ENCODE results near the gene BRME1.
A peak's percentile ranks its signal among the peaks of the same experiment; 100 is the strongest.

BRME1 gene

GRCh38 chr19:13905634-13906520, at the start of gene BRME1, which contains the start of gene CC2D1A:
BRME1 (minus strand) TSS chr19:13906117; CDS start chr19:13904892, 1,225 bp downstream.
CC2D1A (plus strand) TSS chr19:13906201; CDS start chr19:13906442, 241 bp downstream.
- Histone ChIP-seq H3K36me3 (ENCODE audit: control insufficient read depth in 2 of 2, insufficient read depth in 2 of 2, low read length in 2 of 2) (peaks cover 0 to 2% of the 10 kb centered on the region in 2 donors), H3K9ac (ENCODE audit: low read length in 2 of 2) (peak within 1 kb of the TSS; percentile 70 to 82), H3K9me3 (ENCODE audit: control insufficient read depth in 2 of 2, low read length in 2 of 2) (no peaks in the 10 kb centered on the region), H3K27ac (ENCODE audit: low read length) (no peak within 1 kb of the TSS), H3K4me3 (ENCODE audit: low read length in 2 of 2) (peak within 1 kb of the TSS; percentile 57 to 81), H3K27me3 (ENCODE audit: control insufficient read depth in 1 of 2, insufficient read depth in 2 of 2, low read length in 2 of 2) (no peaks in the 10 kb centered on the region), H3K4me1 (ENCODE audit: control insufficient read depth, insufficient read depth, low read length) (peaks cover 16% of the 10 kb centered on the region)

- Histone ChIP-seq H3K4me1 (ENCODE audit: control insufficient read depth, insufficient read depth, low read length) (peaks cover 15% of the 10 kb centered on the region), H3K36me3 (ENCODE audit: control insufficient read depth in 2 of 2, insufficient read depth in 2 of 2, low read length in 2 of 2) (peaks cover 25 to 27% of the 10 kb centered on the region in 2 donors), H3K4me3 (ENCODE audit: low read length in 2 of 2) (peak overlapping the region in 1 of 2 donors; percentile 8), H3K9me3 (ENCODE audit: control insufficient read depth in 2 of 2, low read length in 2 of 2) (no peaks in the 10 kb centered on the region), H3K27ac (ENCODE audit: low read length) (no peak overlapping the region), H3K27me3 (ENCODE audit: control insufficient read depth in 1 of 2, insufficient read depth in 2 of 2, low read length in 2 of 2) (no peaks in the 10 kb centered on the region), H3K9ac (ENCODE audit: low read length in 2 of 2) (peak overlapping the region in 1 of 2 donors; percentile 33)
Measured at GRCh38 chr19:13954185-13954584, 48.3 kb upstream of the BRME1 start.

GRCh38 chr19:13952931-13953531, 47.1 kb upstream of the BRME1 start:
- Histone ChIP-seq H3K9ac (ENCODE audit: low read length in 2 of 2) (peak overlapping the region; percentile 48 to 71), H3K9me3 (ENCODE audit: control insufficient read depth in 2 of 2, low read length in 2 of 2) (no peaks in the 10 kb centered on the region), H3K36me3 (ENCODE audit: control insufficient read depth in 2 of 2, insufficient read depth in 2 of 2, low read length in 2 of 2) (peaks cover 20 to 24% of the 10 kb centered on the region in 2 donors), H3K4me1 (ENCODE audit: control insufficient read depth, insufficient read depth, low read length) (peaks cover 15% of the 10 kb centered on the region), H3K27ac (ENCODE audit: low read length) (peak overlapping the region; percentile 2), H3K27me3 (ENCODE audit: control insufficient read depth in 1 of 2, insufficient read depth in 2 of 2, low read length in 2 of 2) (no peaks in the 10 kb centered on the region), H3K4me3 (ENCODE audit: low read length in 2 of 2) (peak overlapping the region; percentile 71 to 80)

GRCh38 chr19:13952154-13952930, 46.4 kb upstream of the BRME1 start, which contains the start of gene DCAF15:
DCAF15 (plus strand) TSS chr19:13952509; CDS start chr19:13952513, 4 bp downstream.
- Histone ChIP-seq H3K4me3 (ENCODE audit: low read length in 2 of 2) (peak within 1 kb of the TSS; percentile 71 to 80), H3K4me1 (ENCODE audit: control insufficient read depth, insufficient read depth, low read length) (peaks cover 15% of the 10 kb centered on the region), H3K27ac (ENCODE audit: low read length) (peak within 1 kb of the TSS; percentile 55), H3K27me3 (ENCODE audit: control insufficient read depth in 1 of 2, insufficient read depth in 2 of 2, low read length in 2 of 2) (no peaks in the 10 kb centered on the region), H3K9me3 (ENCODE audit: control insufficient read depth in 2 of 2, low read length in 2 of 2) (no peaks in the 10 kb centered on the region), H3K9ac (ENCODE audit: low read length in 2 of 2) (peak within 1 kb of the TSS; percentile 51 to 71), H3K36me3 (ENCODE audit: control insufficient read depth in 2 of 2, insufficient read depth in 2 of 2, low read length in 2 of 2) (peaks cover 19 to 20% of the 10 kb centered on the region in 2 donors)

GRCh38 chr19:13951799-13952153, 45.9 kb upstream of the BRME1 start:
- Histone ChIP-seq H3K27me3 (ENCODE audit: control insufficient read depth in 1 of 2, insufficient read depth in 2 of 2, low read length in 2 of 2) (no peaks in the 10 kb centered on the region), H3K9ac (ENCODE audit: low read length in 2 of 2) (no peak overlapping the region), H3K4me3 (ENCODE audit: low read length in 2 of 2) (peak overlapping the region; percentile 64 to 76), H3K36me3 (ENCODE audit: control insufficient read depth in 2 of 2, insufficient read depth in 2 of 2, low read length in 2 of 2) (peaks cover 15 to 16% of the 10 kb centered on the region in 2 donors), H3K4me1 (ENCODE audit: control insufficient read depth, insufficient read depth, low read length) (peaks cover 15% of the 10 kb centered on the region), H3K9me3 (ENCODE audit: control insufficient read depth in 2 of 2, low read length in 2 of 2) (no peaks in the 10 kb centered on the region), H3K27ac (ENCODE audit: low read length) (peak overlapping the region; percentile 55)

- no peaks in the 10 kb centered on the region for H3K9me3 ChIP-seq (ENCODE audit: control insufficient read depth in 2 of 2, low read length in 2 of 2)
- H3K4me3 ChIP-seq (ENCODE audit: low read length in 2 of 2), result no peak overlapping the region
- peaks cover 15% of the 10 kb centered on the region for H3K4me1 ChIP-seq (ENCODE audit: control insufficient read depth, insufficient read depth, low read length)
- H3K27ac ChIP-seq (ENCODE audit: low read length), result no peak overlapping the region
- no peaks in the 10 kb centered on the region for H3K27me3 ChIP-seq (ENCODE audit: control insufficient read depth in 1 of 2, insufficient read depth in 2 of 2, low read length in 2 of 2)
- peaks cover 8 to 9% of the 10 kb centered on the region in 2 donors for H3K36me3 ChIP-seq (ENCODE audit: control insufficient read depth in 2 of 2, insufficient read depth in 2 of 2, low read length in 2 of 2)
- H3K9ac ChIP-seq (ENCODE audit: low read length in 2 of 2), result no peak overlapping the region
Measured at GRCh38 chr19:13951043-13951442, 45.1 kb upstream of the BRME1 start.

- no peaks in the 10 kb centered on the region for H3K4me1 ChIP-seq (ENCODE audit: control insufficient read depth, insufficient read depth, low read length)
- H3K27me3 ChIP-seq (ENCODE audit: control insufficient read depth in 1 of 2, insufficient read depth in 2 of 2, low read length in 2 of 2), result no peaks in the 10 kb centered on the region
- H3K9ac ChIP-seq (ENCODE audit: low read length in 2 of 2), result no peak overlapping the region
- no peak overlapping the region for H3K4me3 ChIP-seq (ENCODE audit: low read length in 2 of 2)
- no peak overlapping the region for H3K27ac ChIP-seq (ENCODE audit: low read length)
- H3K36me3 ChIP-seq (ENCODE audit: control insufficient read depth in 2 of 2, insufficient read depth in 2 of 2, low read length in 2 of 2), result no peaks in the 10 kb centered on the region
- no peaks in the 10 kb centered on the region for H3K9me3 ChIP-seq (ENCODE audit: control insufficient read depth in 2 of 2, low read length in 2 of 2)
Measured at GRCh38 chr19:13946414-13946813, 40.5 kb upstream of the BRME1 start.

- H3K27ac ChIP-seq (ENCODE audit: low read length), result no peak overlapping the region
- no peaks in the 10 kb centered on the region for H3K36me3 ChIP-seq (ENCODE audit: control insufficient read depth in 2 of 2, insufficient read depth in 2 of 2, low read length in 2 of 2)
- peaks cover 7% of the 10 kb centered on the region in 2 donors for H3K27me3 ChIP-seq (ENCODE audit: control insufficient read depth in 1 of 2, insufficient read depth in 2 of 2, low read length in 2 of 2)
- no peak overlapping the region for H3K9ac ChIP-seq (ENCODE audit: low read length in 2 of 2)
- no peaks in the 10 kb centered on the region for H3K9me3 ChIP-seq (ENCODE audit: control insufficient read depth in 2 of 2, low read length in 2 of 2)
- H3K4me1 ChIP-seq (ENCODE audit: control insufficient read depth, insufficient read depth, low read length), result peaks cover 3% of the 10 kb centered on the region
- no peak overlapping the region for H3K4me3 ChIP-seq (ENCODE audit: low read length in 2 of 2)
Measured at GRCh38 chr19:13942023-13942684, 36.2 kb upstream of the BRME1 start.

- Histone ChIP-seq H3K27me3 (ENCODE audit: control insufficient read depth in 1 of 2, insufficient read depth in 2 of 2, low read length in 2 of 2) (peaks cover 18 to 26% of the 10 kb centered on the region in 2 donors), H3K27ac (ENCODE audit: low read length) (no peak within 1 kb of the TSS), H3K36me3 (ENCODE audit: control insufficient read depth in 2 of 2, insufficient read depth in 2 of 2, low read length in 2 of 2) (no peaks in the 10 kb centered on the region), H3K9ac (ENCODE audit: low read length in 2 of 2) (no peak within 1 kb of the TSS), H3K4me3 (ENCODE audit: low read length in 2 of 2) (peak within 1 kb of the TSS in 1 of 2 donors; percentile 22), H3K4me1 (ENCODE audit: control insufficient read depth, insufficient read depth, low read length) (peaks cover 3% of the 10 kb centered on the region), H3K9me3 (ENCODE audit: control insufficient read depth in 2 of 2, low read length in 2 of 2) (no peaks in the 10 kb centered on the region)
Measured at GRCh38 chr19:13938301-13939064, 32.6 kb upstream of the BRME1 start, which contains the start of gene PODNL1. PODNL1 (minus strand) TSS chr19:13938417; CDS start chr19:13938181, 236 bp downstream.
